ENCODE measurements around the gene AHRR. TPM values are rescaled to one million over a fixed set of nuclear protein-coding genes. Genes with fewer than 3 reads are reported as not detected.
A peak's percentile ranks its signal among the peaks of the same experiment; 100 is the strongest.

Gene AHRR
- total RNA-seq, 2 donors from 2014 or later, result 4.1 to 11.0 TPM

- DNase-seq (ENCODE audit: low spot score) (no peak), ATAC-seq (no peak)
- H3K4me3 Mint-ChIP-seq, result no peak overlapping the region
- H3K36me3 Mint-ChIP-seq, result peaks cover 47% of the 10 kb centered on the region
- H3K9me3 Mint-ChIP-seq, result peaks cover 3% of the 10 kb centered on the region
- no peaks in the 10 kb centered on the region for H3K27me3 Mint-ChIP-seq
- H3K4me1 Mint-ChIP-seq (ENCODE audit: low read depth in 2 of 2), result peaks cover 24 to 35% of the 10 kb centered on the region in 2 donors
- peak overlapping the region in 1 of 2 donors; percentile 40 for H3K27ac Mint-ChIP-seq
Observed at GRCh38 chr5:446883-447263, 125.4 kb downstream of the AHRR start.

GRCh38 chr5:447501-447900 is 126.0 kb downstream of the AHRR start:
- peaks cover 30 to 35% of the 10 kb centered on the region in 2 donors for H3K4me1 Mint-ChIP-seq (ENCODE audit: low read depth in 2 of 2)
- no peak for DNase-seq (ENCODE audit: low spot score)

DNA sequence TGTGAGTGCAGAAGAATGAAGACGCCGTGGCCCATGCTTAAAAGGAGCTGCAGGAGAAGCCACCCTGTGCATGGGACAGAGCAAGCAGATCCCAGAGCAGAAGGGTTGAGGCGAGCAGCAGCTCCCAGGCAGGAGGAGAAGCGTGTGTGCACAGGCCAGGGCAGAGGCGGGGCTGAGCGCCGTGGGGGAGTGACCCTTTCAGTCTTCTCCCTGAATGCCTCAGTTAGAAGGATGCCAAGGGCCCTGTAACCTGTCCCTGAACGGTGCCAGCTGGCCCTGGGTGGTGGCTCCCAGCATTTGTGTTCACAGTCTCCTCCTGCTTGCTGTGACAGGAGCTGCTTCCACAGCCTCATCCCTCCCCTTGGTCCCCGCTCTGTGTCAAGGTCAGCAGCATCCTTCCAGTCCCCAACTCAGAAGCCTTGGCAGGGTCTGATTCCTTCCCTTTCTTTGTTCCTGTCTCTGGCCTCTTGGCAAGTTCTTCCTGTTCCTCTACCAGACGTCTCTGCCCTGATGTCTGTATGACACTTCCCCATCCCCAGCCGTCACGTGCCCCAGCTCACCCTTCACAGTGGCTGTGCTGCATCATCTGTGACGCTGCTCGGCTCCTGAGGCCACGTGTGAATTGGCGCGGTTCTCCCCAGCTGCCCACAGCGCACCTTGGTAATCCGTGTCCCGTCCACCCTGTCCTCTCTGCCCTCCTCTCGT is 126.7 kb downstream of the AHRR start:
- ATAC-seq, result no peak
- peaks cover 37 to 40% of the 10 kb centered on the region in 2 donors for H3K4me1 Mint-ChIP-seq (ENCODE audit: low read depth in 2 of 2)

More at GRCh38 chr5:447501-447900, 126.0 kb downstream of the AHRR start:
- H3K4me3 Mint-ChIP-seq, result no peak overlapping the region
- H3K27ac Mint-ChIP-seq, result no peak overlapping the region
- peaks cover 8% of the 10 kb centered on the region for H3K9me3 Mint-ChIP-seq
- peaks cover 53% of the 10 kb centered on the region for H3K36me3 Mint-ChIP-seq
- ATAC-seq, result no peak
- no peaks in the 10 kb centered on the region for H3K27me3 Mint-ChIP-seq

DNA sequence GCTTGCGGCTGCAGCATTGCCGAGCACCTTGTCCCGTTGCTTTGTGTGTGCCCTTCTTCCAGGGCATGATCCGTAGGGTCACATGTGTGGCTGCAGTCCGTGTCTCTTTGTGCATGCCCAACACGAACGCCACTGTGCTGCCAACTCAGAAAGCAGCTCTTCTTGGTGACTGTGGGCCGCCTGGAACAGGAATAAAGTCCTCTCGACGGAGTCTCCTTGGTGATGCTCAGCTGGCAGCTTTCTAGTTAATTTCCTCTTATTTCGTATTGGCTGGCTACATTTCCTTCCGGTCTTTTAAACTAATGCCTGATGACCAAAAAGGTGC is 127.2 kb downstream of the AHRR start:
- DNase-seq (ENCODE audit: low spot score) (no peak), ATAC-seq (no peak)
- H3K36me3 Mint-ChIP-seq, result peaks cover 66% of the 10 kb centered on the region
- peaks cover 42 to 45% of the 10 kb centered on the region in 2 donors for H3K4me1 Mint-ChIP-seq (ENCODE audit: low read depth in 2 of 2)
- H3K4me3 Mint-ChIP-seq, result no peak overlapping the region
- H3K9me3 Mint-ChIP-seq, result peaks cover 8% of the 10 kb centered on the region
- no peaks in the 10 kb centered on the region for H3K27me3 Mint-ChIP-seq
- H3K27ac Mint-ChIP-seq, result no peak overlapping the region

More for the DNA sequence above, 126.7 kb downstream of the AHRR start:
- H3K27me3 Mint-ChIP-seq, result no peaks in the 10 kb centered on the region
- no peak overlapping the region for H3K4me3 Mint-ChIP-seq
- no peak for DNase-seq (ENCODE audit: low spot score)
- peaks cover 8% of the 10 kb centered on the region for H3K9me3 Mint-ChIP-seq
- peaks cover 60% of the 10 kb centered on the region for H3K36me3 Mint-ChIP-seq
- H3K27ac Mint-ChIP-seq, result no peak overlapping the region

DNA sequence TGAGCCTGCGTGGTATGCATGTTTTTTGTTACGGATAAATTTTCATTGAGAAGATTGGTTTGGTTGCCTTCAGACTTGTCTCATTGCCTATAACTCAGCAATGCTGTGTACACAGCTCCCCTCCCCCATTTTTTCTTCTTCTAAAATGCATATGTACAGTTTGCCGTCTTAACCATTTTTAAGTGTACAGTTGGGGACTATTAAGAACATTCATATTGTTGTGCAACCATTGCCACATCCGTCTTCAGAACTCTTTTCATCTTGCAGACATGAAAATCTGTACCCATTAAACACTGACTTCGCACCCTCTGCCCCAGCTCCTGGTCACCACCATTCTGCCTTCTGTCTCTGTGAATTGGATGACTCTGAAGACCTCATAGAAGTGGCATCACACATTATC is 127.6 kb downstream of the AHRR start:
- peaks cover 70% of the 10 kb centered on the region for H3K36me3 Mint-ChIP-seq
- no peak overlapping the region for H3K4me3 Mint-ChIP-seq
- H3K27ac Mint-ChIP-seq, result no peak overlapping the region
- DNase-seq (ENCODE audit: low spot score) (no peak), ATAC-seq (no peak)
- H3K27me3 Mint-ChIP-seq, result no peaks in the 10 kb centered on the region
- H3K9me3 Mint-ChIP-seq, result peaks cover 8% of the 10 kb centered on the region
- peaks cover 44 to 47% of the 10 kb centered on the region in 2 donors for H3K4me1 Mint-ChIP-seq (ENCODE audit: low read depth in 2 of 2)

DNA sequence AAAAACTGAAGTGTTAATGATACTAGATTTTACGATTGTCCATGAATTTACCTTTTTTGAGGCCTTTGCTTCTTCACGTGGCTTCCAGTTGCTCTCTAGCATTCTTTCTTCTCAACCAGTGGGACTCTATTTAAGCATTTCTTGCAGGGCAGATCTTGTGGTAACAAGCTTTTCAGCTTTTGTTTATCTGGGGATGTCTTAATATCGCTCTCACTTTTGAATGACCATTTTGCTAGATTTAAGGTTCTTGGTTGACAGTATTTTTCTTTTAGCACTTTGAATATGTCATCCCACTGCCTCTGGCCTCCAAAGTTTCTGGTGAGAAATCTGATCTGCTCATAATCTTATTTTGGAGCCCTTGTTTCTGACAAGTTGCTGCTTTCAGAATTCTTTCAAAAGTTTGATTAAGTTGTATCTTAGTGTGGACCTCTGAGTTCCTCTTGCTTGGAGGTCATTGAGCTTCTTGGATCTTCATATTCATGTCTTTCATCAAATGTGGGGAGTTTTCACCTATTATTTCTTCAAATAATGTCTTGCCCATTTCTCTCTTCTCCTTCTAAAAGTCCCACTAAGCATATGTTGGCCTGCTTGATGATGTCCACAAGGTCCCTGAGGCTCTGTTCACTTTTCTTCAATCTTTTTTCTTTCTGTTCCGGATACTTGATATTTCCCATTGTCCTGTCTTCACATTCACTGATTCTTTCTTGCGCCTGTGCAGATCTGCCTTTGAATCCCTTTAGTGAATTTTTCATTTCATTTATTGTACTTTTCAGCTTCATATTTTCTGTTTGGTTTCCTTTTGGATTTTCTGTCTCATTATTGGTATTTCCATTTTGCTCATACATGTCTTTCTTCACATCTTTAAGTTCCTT is 130.3 kb downstream of the AHRR start:
- H3K36me3 Mint-ChIP-seq, result peaks cover 68% of the 10 kb centered on the region
- H3K4me1 Mint-ChIP-seq (ENCODE audit: low read depth in 2 of 2), result peaks cover 31 to 37% of the 10 kb centered on the region in 2 donors
- ATAC-seq, result no peak
- H3K27ac Mint-ChIP-seq, result no peak overlapping the region
- H3K4me3 Mint-ChIP-seq, result no peak overlapping the region
- H3K27me3 Mint-ChIP-seq, result no peaks in the 10 kb centered on the region
- H3K9me3 Mint-ChIP-seq, result peaks cover 8% of the 10 kb centered on the region
- no peak for DNase-seq (ENCODE audit: low spot score)

- Mint-ChIP-seq H3K4me3 (no peak overlapping the region), H3K36me3 (peaks cover 66% of the 10 kb centered on the region), H3K27me3 (no peaks in the 10 kb centered on the region), H3K9me3 (peaks cover 8% of the 10 kb centered on the region), H3K27ac (no peak overlapping the region), H3K4me1 (ENCODE audit: low read depth in 2 of 2) (peaks cover 27 to 40% of the 10 kb centered on the region in 2 donors)
- no peak for DNase-seq (ENCODE audit: low spot score)
- peak in 1 of 2 donors; percentile 15 for ATAC-seq
Observed at GRCh38 chr5:452978-453710, 131.6 kb downstream of the AHRR start.

DNA sequence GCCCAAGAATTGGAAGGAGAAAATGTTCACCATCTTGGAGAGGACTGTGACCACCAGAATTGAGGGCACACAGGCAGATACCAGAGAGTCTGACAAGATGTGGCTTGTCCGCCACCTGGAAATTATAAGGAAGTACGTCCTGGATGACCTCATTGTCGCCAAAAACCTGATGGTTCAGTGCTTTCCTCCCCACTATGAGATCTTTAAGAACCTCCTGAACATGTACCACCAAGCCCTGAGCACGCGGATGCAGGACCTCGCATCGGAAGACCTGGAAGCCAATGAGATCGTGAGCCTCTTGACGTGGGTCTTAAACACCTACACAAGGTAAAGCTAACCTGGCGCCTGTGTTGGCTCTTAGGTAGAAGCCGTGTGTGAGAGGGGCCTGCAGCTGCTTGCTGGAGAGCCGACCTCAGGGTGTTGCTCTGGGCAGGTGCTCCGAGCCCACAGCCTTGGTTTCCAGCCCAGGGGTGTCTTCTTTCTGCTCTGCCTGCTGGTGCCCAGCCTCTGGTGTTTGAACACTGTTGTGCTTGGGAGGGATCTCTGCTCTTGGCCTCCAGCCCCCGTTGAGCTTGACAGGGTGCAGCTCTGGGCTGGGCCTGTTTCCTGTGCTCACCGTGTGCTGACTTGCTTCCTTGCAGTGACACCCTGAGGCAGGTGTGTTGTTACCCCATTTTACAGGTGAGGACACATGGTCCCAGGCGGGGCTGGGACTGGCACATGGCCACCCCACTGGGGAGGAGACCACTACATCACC is 132.4 kb downstream of the AHRR start:
- Mint-ChIP-seq H3K4me1 (ENCODE audit: low read depth in 2 of 2) (peaks cover 29 to 41% of the 10 kb centered on the region in 2 donors), H3K36me3 (peaks cover 66% of the 10 kb centered on the region), H3K27ac (no peak overlapping the region), H3K27me3 (no peaks in the 10 kb centered on the region), H3K9me3 (peaks cover 8% of the 10 kb centered on the region), H3K4me3 (no peak overlapping the region)
- DNase-seq (ENCODE audit: low spot score) (no peak), ATAC-seq (no peak)

DNA sequence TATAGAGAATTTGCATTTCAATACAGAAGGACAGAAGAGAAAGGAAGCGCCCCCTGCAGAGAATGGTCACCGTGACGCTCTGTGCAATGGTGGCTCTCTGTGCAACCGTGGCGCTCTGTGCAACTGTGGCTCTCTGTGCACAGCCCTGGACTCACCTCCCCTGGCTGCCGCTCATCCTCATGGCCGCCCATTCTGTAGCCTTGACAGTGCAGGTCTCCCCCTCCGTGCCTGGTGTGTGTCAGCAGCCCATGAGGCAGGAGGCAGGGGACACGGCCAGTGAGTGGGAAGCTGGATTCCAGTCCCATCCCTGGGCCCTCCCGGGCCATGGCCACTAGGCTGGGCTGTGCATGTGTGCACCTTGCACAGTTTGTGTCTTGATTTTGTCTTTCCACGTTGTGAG is 133.4 kb downstream of the AHRR start:
- no peak for ATAC-seq
- H3K4me1 Mint-ChIP-seq (ENCODE audit: low read depth in 2 of 2), result peaks cover 33 to 45% of the 10 kb centered on the region in 2 donors
- H3K9me3 Mint-ChIP-seq, result peaks cover 8% of the 10 kb centered on the region
- no peak overlapping the region for H3K27ac Mint-ChIP-seq
- peaks cover 61% of the 10 kb centered on the region for H3K36me3 Mint-ChIP-seq
- no peak for DNase-seq (ENCODE audit: low spot score)
- no peak overlapping the region for H3K4me3 Mint-ChIP-seq
- H3K27me3 Mint-ChIP-seq, result no peaks in the 10 kb centered on the region

DNA sequence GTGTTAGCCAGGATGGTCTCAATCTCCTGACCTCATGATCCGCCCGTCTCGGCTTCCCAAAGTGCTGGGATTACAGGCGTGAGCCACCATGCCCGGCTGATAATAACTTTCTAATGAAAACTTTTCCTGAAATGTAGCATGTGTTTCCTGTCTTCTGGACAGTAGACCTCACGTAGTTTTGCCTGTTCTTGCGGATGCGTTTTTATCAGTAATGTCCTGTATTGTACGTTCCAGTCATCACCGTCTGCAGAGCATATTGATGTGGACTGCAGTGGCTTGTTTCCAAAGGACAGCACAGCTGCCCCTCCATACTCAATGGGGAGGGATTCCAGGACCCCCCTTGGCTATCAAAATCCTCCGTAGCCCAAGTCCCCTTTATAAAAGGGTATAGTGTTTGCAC is 134.3 kb downstream of the AHRR start:
- no peak for ATAC-seq
- Mint-ChIP-seq H3K9me3 (peaks cover 8% of the 10 kb centered on the region), H3K4me1 (ENCODE audit: low read depth in 2 of 2) (peaks cover 37 to 49% of the 10 kb centered on the region in 2 donors), H3K4me3 (no peak overlapping the region), H3K36me3 (peaks cover 55% of the 10 kb centered on the region), H3K27ac (no peak overlapping the region), H3K27me3 (no peaks in the 10 kb centered on the region)
- no peak for DNase-seq (ENCODE audit: low spot score)

DNA sequence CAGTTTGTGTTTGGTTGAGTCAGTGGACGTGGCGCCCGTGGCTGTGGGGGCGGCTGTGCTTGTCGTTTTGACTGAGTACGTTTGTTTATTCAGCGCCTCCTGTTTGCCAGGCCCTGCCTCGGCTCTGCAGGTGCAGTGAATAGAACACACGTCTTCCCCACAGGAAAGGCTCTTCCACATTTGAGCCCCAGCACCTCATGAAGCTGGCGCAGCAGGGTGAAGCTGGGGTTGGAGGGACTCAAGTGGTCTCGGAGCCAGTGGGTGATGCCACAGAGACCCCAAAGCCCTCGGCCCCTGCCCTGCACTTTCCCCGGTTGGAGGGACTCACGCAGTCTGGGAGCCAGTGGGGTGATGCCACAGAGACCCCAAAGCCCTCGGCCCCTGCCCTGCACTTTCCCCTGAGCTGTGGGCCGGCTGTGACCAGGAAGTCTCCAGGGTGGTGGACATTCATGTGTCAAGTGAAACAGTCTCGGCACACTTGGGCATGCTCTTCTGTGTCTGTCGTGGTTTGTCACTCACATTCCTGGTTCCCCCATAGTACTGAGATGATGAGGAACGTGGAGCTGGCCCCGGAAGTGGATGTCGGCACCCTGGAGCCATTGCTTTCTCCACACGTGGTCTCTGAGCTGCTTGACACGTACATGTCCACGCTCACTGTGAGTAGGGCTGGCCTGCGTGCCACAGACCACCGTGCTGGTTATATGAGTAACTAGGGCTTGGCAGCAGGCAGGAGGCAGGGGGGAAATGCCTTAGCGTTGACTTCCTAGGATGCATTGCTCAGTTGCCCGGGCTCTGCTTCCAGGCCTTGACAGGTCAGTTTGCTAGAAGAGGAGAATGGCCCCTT is 135.1 kb downstream of the AHRR start:
- DNase-seq (ENCODE audit: low spot score), result no peak
- peaks cover 6% of the 10 kb centered on the region for H3K9me3 Mint-ChIP-seq
- peaks cover 48% of the 10 kb centered on the region for H3K36me3 Mint-ChIP-seq
- peaks cover 37 to 49% of the 10 kb centered on the region in 2 donors for H3K4me1 Mint-ChIP-seq (ENCODE audit: low read depth in 2 of 2)
- no peak for ATAC-seq
- no peak overlapping the region for H3K27ac Mint-ChIP-seq
- H3K4me3 Mint-ChIP-seq, result no peak overlapping the region
- no peaks in the 10 kb centered on the region for H3K27me3 Mint-ChIP-seq

- H3K4me3 Mint-ChIP-seq, result no peak overlapping the region
- DNase-seq (ENCODE audit: low spot score) (no peak), ATAC-seq (no peak)
- H3K4me1 Mint-ChIP-seq (ENCODE audit: low read depth in 2 of 2), result peaks cover 37 to 44% of the 10 kb centered on the region in 2 donors
- H3K27ac Mint-ChIP-seq, result peak overlapping the region in 1 of 2 donors; percentile 89
- peaks cover 45% of the 10 kb centered on the region for H3K36me3 Mint-ChIP-seq
- no peaks in the 10 kb centered on the region for H3K27me3 Mint-ChIP-seq
- peaks cover under 1% of the 10 kb centered on the region for H3K9me3 Mint-ChIP-seq
Observed at GRCh38 chr5:457195-457961, 135.9 kb downstream of the AHRR start.

Data from natural killer cell treated with Interleukin-12 subunit alpha and Interleukin-12 subunit beta and Interleukin-15 and Interleukin-18, amount 100 ng/mL, for 72 hours (primary cell).